HG02938 (cell line): ENCODE data around the gene EFHD2.
"Not testable (repeated sequence)": the region's sequence is repeated elsewhere in the genome, so short reads cannot be mapped to it uniquely, and the experiment has no call there.

Experiments
- ATAC-seq: cut with Tn5 transposase; IDR thresholded peaks from one replicate; pipeline ENCODE4 v1.9.1; 2021; ENCODE audit warnings: mild to moderate bottlenecking, moderate library complexity; ENCODE audit not compliant: unreplicated experiment

The EFHD2 gene

DNA sequence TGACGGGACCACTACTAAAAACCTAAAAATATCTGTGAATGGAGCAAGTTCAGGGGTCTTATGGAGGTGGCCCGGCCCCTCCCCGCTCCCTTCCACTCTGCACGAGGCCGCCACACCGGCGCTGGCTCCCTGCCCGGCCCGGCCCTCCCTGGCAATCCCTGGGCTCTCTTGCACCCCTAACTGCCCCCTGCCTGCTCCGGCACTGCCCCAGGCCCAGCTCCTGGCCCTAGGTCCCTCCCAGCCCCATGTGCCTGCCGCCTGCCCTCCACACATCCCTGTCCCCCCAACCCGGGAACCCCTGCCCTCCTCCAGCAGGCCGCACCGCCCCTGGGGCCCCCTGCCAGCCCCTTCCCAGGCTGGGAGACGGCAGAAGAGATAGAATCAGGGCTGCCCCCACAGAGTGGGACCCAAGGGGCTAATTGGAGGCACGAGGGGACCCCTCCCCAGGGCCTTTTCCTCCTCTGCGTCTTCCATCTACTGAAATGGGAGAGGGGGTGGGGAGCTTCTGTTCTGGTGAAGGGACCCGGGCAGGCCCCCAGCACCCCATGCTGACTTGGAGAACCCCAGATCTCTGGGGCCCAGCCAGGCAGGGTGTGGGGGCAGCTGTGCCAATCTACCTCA is 19.2 kb downstream of the EFHD2 start:
- ATAC-seq = no peak

DNA sequence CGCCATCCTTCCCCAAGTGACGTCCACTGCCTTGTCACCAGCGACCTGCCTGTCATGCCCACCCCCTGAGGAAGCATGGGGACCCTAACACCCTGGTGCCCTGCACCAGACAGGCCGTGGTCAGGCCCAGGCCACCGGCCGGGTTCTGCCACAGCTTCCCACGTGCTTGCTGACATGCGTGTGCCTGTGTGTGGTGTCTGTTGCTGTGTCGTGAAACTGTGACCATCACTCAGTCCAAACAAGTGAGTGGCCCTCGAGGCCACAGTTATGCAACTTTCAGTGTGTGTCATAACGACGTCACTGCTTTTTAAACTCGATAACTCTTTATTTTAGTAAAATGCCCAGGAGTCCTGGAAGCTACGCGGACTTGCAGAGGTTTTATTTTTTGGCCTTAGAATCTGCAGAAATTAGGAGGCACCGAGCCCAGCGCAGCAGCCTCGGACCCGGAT is 20.0 kb downstream of the EFHD2 start:
- no peak for ATAC-seq

DNA sequence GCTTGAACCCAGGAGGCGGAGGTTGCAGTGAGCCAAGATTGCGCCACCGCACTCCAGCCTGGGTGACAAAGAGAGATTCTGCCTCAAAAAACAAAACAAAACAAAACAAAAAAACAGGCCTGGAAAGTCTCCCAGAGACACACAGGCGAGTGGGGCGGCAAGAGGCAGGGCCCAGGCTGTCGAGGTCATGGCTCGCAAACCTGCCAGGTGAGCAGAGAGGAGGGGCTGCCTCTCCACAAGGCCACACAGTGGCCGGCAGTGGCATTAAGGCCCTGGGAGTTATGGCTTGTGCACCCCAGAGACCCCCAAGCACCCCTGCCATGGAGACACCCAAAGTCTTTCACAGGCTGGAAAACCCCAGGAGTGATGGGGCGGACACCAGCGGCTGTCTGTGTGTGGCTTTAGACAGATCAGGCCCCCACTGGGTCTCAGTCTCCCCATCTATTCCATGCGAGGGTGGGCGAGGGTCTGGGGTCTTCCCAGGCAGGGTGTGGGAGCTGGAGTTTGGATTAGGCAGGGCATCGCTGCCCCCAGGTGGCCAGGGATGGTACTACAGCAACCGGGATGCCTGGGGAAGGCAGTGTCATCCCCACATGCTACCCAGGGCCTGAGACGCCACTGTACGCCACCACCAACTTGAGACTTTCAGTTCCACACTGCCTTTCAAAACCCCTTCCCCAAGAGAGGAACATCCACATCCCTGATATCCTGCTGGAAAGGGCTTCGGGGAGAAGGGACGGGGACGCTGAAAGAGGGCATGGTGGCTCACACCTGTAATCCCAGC is 21.3 kb downstream of the EFHD2 start:
- no peak for ATAC-seq

DNA sequence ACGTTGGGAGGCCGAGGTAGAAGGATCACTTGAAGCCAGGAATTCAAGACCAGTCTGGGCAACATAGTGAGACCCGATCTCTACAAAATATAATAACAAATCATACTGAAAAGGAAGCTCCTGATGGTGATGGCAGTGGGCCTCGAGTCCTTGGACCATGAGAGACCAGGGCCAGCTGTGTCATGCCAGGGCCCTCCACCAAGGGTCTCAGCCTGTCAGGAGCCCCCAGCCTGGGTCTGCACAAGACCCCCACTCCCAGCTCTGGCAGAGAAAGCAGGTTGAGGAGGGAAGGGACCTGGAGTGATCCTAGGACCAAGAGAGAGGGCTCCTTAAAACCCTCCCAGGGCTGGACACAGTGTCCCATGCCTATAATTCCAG is 21.9 kb downstream of the EFHD2 start:
- no peak for ATAC-seq

DNA sequence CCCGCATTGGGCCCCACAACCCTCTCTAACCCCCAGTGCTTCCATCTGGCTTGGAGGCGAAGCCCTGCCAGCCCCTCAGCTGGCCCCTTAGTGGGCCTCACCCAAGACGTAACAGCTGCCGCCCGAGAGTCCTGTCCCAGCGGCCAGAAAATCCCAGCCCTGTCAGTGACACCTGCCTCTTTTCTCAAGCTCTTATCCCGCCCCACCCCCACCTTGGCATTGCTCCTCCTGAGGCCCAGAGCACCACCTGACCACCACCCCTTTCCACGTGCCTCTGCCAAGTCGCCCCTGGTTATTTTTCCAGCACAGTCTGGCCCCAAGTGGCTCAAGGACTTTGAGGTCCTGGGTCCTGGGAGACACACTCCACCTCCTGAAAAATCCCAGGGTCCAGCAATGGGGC is 22.6 kb downstream of the EFHD2 start:
- no peak for ATAC-seq

DNA sequence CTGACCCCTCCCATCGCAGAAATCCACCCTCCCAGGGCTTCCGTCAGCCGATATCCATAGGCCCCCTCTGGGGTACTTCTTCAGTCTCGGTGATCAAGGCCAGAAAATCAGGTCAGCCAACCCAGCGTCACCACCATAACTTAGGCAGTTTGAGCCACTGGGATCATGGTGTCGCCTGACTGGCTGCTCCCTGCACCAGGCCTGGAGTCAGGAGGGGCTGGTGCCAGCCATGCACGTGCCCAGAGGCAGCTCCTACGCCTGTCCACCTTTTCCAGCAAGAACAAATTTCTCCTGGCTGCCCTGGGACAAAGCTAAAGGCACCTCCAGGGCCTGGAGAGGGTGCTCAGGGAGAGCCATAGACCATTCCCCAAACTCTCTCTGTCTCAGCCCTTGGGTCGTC is 23.8 kb downstream of the EFHD2 start:
- no peak for ATAC-seq

DNA sequence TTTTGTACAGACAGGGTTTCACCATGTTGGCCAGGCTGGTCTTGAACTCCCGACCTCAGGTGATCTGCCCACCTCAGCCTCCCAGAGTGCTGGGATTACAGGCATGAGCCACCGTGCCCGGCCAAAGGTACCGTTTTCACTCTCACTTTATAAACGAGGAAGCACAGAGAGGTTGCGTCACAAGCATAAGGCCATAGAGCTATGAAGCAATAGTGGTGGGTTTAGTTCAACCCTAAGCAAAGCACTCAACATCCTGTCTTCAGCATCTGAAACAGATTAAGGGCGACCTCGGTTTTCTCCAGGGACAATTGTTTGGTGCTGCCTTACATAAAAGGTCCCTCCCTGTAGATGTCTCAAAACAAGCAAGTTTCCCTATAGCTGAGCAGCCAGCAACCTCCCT is 25.1 kb downstream of the EFHD2 start:
- not testable (repeated sequence) for ATAC-seq

DNA sequence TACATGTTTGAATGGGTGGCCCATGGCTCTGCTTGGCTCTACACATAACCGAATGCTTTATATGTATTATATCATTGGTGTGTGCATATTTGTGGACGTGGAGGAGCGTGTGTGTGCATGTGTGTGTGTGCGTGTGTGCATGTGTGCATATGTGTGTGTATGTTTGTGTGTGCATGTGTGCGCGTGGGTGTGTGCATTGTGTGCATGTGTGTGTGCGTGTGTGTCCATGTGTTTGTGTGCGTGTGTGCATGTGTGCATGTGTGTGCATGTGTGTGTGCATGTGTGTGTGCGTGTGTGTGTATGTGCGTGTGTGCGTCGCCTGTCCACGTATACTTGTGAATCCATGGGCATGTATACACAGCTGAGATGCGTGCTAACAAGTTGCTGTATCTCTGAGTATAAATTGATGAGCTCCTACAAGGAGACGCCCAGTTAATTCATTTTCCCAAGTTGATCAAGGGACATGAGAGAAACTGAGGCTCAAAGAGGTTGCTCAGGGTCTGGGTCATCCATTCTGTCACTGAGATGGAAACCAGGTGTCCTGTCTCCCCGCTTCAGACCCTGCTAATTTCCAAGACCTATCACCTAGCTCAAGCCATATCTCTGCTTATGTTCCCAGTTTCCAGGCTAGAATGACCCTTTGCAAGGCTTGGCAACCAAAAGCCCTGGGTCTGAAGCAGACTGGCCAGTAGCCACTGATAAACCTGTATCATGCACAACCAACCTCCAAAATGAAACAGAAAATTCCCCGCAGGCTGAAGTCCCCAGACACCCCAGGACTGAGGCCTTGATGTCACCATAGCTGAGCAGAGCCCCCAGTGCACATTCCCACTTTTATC is 25.8 kb downstream of the EFHD2 start:
- no peak for ATAC-seq

DNA sequence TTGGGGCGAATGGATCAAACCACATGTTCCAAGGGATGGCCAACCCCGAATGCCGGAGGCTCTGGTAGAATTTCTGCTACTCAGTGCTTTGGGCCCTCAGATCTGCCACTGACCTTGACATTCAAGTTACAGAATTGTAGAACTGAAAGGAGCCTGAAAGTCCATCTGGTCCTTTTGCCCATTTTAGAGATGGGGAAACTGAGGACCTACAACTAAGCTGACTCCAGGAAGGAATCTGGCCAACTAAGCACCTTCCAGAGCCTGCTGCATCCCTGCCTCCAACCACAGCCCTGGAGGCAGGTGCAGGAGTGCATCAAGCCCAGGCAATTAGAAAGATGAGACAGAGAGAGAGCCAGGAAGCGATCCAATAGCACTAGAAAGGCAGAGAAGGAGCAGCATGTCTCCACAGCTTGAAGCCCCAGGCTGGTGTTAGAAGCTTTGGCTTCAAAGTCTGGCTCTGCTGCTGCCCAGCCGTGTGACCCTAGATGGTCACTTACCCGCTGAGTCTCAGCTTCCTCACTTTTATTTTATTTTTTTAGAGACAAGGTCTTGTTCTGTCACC is 27.3 kb downstream of the EFHD2 start:
- ATAC-seq = no peak

DNA sequence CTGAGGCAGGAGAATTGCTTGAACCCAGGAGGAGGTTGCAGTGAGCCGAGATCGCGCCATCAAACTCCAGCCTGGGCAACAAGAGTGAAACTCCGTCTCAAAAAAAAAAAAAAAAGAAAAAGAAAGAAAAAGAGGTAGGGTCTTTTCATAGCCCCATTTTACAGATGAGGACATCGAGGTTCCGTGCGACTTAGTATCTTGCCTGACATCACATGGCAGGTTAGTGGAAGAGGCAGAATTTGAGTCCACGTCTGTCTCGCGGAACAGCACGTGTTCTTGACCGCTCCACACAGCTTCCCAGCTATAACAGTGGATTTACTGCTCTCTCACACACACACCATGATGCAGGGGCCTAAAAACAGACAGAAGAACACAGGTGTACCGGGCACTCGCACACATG is 29.6 kb downstream of the EFHD2 start:
- ATAC-seq = no peak

DNA sequence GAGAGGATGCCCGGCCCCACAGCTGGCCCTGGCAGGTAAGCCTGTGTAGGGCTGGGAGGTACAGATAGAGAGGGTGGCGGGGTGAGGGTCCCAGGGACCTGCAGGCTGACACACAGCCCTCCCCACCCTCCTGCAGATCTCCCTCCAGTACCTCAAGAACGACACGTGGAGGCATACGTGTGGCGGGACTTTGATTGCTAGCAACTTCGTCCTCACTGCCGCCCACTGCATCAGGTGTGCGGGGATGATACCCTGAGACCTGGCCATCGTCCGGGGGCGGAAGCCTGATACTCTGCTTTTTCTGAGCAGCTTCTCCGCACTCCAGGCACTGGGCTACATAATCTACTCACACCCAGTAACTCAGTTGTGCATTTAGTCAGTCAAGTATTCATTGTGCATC is 30.7 kb downstream of the EFHD2 start:
- ATAC-seq = no peak

DNA sequence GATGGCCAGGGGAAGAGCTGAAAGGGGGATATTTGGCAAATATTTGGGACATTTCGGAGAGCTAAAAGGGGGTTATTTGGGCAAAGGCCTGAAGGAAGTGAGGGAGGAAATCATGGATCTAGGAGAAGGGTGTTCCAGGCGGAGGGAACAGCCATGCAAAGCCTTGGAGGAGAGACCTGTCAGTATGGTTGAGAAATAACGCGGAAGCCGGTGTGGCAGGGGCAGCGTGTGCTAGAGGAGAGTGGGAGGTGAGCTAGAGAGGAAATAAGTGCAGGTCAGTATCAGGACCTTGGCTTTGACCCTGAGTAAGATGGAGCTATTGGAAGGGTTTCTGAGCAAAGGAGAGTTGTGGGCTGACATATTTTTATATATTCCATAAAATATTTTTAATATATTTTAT is 31.6 kb downstream of the EFHD2 start:
- ATAC-seq = no peak

DNA sequence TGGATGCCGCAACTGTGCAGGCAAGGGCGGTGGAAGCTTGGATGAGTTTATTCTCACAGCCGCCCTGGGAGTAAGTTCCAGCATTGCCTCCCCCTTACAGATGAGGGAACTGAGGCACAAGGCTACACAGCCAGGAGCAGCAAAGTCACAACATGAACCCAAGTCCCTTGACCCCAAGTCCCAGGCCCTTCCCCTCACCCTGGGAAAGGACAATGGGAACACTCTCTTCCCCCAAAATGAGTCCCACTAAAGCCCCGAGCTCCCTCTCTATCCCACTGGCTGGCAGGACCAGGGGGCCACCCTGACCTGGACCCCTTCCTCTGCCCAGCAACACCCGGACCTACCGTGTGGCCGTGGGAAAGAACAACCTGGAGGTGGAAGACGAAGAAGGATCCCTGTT is 32.4 kb downstream of the EFHD2 start:
- no peak for ATAC-seq

DNA sequence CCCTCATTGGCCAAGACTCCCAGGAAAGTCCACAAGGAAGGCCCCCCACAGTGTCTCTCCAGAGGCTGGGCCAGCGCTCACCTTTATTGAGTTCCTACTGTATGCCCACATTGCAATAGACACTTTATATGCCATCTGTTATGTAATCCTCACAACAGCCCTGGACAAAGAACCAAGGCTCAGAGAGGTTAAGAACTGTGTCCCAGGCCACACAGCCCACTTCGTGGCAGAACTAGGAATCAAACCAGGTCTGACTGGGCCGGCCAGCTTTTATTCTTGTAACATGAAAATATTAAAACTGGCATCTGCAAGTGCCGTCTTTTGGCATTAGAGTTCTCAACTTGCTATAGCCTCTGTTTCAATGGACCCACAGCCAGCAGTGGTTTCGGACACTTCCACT is 33.1 kb downstream of the EFHD2 start:
- no peak for ATAC-seq

DNA sequence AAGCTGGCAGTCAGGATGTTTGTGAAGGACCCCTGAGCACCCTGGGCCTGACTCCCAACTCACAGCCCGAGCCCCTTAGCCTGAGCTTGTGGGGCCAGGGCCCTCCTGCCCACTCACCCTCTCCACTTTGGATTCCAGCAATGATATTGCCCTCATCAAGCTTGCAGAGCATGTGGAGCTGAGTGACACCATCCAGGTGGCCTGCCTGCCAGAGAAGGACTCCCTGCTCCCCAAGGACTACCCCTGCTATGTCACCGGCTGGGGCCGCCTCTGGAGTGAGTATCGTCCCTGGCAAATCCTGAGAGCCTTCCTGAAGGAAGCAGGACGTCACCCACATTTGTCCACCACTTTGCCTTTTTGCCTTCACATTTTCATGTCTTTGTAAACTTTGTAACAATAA is 33.6 kb downstream of the EFHD2 start:
- no peak for ATAC-seq

DNA sequence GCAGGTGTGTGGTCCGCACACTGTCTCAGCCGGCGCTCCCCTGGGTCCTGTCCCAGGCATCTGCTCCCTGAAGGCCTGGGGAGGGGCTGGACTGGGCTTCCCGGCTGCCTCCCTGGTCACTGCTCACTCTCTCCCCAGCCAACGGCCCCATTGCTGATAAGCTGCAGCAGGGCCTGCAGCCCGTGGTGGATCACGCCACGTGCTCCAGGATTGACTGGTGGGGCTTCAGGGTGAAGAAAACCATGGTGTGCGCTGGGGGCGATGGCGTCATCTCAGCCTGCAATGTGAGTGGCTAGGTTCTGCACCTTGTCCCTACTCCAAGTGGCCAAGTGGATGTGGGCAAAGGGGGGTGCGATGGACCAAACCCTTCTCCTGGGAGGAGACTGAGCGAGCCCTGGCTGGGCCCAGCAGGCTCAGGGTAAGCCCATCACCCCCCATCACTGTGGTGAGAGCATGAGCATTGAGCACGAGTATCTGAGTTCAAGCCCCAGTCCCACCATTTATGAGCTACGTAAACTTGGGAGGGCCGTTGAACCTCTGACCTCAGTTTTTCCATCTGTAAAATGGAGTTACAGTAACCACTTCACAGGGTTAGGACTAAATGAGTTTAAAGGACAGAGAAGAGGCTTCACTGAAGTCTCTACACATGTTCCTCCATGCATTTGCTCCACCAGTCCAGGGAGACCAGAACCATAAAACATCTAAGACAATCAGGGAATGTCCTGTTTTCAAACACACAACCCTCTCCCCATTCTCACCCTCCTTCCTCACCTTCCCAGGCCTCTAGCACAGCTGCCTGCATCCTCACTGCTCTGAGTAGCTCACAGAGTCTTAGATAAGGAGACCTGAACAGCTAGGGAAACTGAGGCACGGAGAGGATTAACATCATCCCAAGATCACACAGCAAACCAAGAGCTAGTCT is 35.0 kb downstream of the EFHD2 start:
- no peak for ATAC-seq

DNA sequence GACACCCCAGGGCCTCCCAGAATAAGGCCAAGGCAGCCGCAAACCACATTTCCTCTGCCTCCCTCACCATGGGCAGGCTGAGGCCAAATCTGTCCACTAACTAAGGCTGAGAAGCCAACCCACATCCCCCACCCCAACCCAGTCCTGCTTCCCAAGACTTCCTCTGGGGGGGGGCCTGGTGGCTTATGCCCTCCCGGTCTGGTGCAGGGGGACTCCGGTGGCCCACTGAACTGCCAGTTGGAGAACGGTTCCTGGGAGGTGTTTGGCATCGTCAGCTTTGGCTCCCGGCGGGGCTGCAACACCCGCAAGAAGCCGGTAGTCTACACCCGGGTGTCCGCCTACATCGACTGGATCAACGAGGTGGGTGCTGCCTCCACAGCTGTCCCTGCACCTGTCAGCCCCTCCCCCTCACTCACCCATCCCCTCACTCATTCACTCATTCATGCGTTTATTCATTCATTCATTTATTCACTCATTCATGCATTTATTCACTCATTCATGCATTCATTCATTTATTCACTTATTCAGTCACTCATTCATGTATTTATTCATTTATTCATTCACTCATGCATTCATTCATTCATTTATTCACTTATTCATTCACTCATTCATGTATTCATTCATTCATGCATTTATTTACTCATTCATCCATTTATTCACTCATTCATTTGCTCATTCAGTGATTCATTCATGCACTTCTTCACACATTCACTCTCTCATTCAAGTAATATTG is 35.9 kb downstream of the EFHD2 start:
- ATAC-seq = no peak

DNA sequence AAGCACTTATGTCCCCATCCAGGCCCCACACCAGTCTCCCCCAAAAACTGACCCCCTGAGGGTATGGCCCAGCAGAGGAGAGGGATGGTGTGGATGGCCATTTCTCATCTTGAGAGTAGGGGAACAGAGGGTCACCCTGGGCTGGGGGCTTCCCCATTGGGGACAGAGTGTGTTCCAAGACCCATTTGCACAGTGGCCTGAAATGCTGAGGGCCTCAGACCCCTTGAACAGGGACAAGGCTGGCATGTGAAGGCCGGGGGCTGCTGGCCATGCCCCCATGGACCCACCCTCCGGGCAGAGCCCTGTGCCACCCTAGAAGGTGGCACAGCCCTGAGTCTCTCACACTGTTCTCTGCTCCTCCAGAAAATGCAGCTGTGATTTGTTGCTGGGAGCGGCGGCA is 36.5 kb downstream of the EFHD2 start:
- no peak for ATAC-seq

DNA sequence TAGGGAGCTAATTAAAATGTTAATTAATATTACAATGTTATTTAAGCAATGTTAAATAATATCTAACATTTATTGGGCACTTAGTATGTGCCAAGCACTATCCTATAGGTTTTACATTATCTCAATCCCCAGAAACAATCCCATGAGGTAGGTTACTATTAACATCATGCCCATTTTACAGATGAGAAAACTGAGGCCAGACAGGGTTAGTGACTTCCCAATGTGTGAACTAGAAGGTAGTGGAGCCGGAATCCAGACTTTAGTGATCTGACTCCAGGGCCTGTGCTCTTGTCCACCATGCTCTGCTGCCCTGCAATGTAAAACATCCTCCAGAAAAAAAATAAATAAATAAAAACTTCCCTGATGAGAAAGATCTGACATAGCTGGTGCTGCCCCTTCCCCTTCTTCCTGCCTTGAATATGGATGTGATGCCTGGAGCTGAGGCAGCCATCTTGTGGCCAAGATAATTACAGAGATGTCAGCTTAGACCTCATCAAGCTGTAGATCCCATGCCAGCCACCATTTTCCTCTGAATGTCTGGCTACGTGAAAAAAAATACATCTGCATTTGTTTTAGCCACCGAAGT is 39.3 kb downstream of the EFHD2 start:
- no peak for ATAC-seq
